A549 (cell line): ENCODE data around the gene TRAK1. TPM values are rescaled to one million over a fixed set of nuclear protein-coding genes. Genes with fewer than 3 reads are reported as not detected.

Experiments used
- ATAC-seq, 2 experiments: fragments of 200-7000 bp in 1 of 2; fragments of >200 bp in 1 of 2; cut with Nextera tagmentation in 1 of 2; cut with Tn5 transposase in 1 of 2; 3 replicates each; pipeline versions ENCODE4 v1.8.0 to v1.9.1; 2018 to 2020; ENCODE audit warnings: mild to moderate bottlenecking in 1 of 2, moderate library complexity in 1 of 2
- CTCF ChIA-PET: fragments of 300-600 bp; sonication (Branson Sonifier 250); formaldehyde crosslinking; extraction: SDS; loops from one replicate; lab custom pipeline; 2021; ENCODE audit warnings: antibody characterized with exemption, inconsistent platforms; lab: Yijun Ruan, JAX
- POLR2A ChIA-PET: fragments of 350-600 bp; formaldehyde crosslinking; extraction: SDS; loops from one replicate; lab custom pipeline; 2021; ENCODE audit warnings: antibody characterized with exemption, inconsistent platforms; lab: Yijun Ruan, JAX
- DNase-seq, 2 experiments: peaks; one replicate each; pipeline versions ENCODE4 v3.0.0 to v3.0.0-alpha.2; 2011 to 2016; ENCODE audit warnings: low read depth in 1 of 2, low spot score in 1 of 2
- FAIRE-seq: peaks from 2 replicates; lab custom pipeline; 2011; peaks lifted over from hg19 to GRCh38; lab: Jason Lieb, UNC
- H3K27ac ChIP-seq, 2 experiments: fragments of >200 bp; sonication (Bioruptor Twin); formaldehyde crosslinking; 3 replicates each; pipeline ENCODE4 v1.5.1; 2016 to 2017
- H3K4me1 ChIP-seq: fragments of >200 bp; sonication (Bioruptor Twin); formaldehyde crosslinking; 3 replicates; pipeline ENCODE4 v1.6.1; 2016
- H3K4me2 ChIP-seq: fragments of >200 bp; sonication (Bioruptor Twin); formaldehyde crosslinking; 3 replicates; pipeline ENCODE4 v1.6.1; 2016
- H3K4me3 ChIP-seq: fragments of >200 bp; sonication (Bioruptor Twin); formaldehyde crosslinking; 3 replicates; pipeline ENCODE4 v1.5.1; 2016
- H3K9me3 ChIP-seq: fragments of >200 bp; sonication (Bioruptor Twin); formaldehyde crosslinking; 3 replicates; pipeline ENCODE4 v1.6.1; 2016
- EHF ChIP-seq: fragments of 250-450 bp; sonication (Bioruptor Pico); IDR thresholded peaks from 2 replicates; pipeline ENCODE4 v1.5.0; 2020; ENCODE audit warnings: mild to moderate bottlenecking
- EP300 ChIP-seq, 2 experiments: fragments of >200 bp; sonication (Bioruptor Twin); formaldehyde crosslinking; IDR thresholded peaks; 2 replicates in 1 of 2; 3 replicates in 1 of 2; pipeline ENCODE4 v1.6.1; 2016 to 2017
- FOSL2 ChIP-seq, 2 experiments: fragments of 450-650 bp in 1 of 2; fragments of >200 bp in 1 of 2; sonication (Bioruptor Twin) in 1 of 2; formaldehyde crosslinking; IDR thresholded peaks; 2 replicates each; pipeline versions ENCODE4 v1.5.0 to v1.6.1; 2016 to 2020; ENCODE audit warnings: mild to moderate bottlenecking in 1 of 2, moderate library complexity in 1 of 2
- HDAC2 ChIP-seq: fragments of 200-600 bp; sonication (generic); IDR thresholded peaks from 2 replicates; pipeline ENCODE4 v1.6.1; 2016
- JUN ChIP-seq, 2 experiments: fragments of >200 bp; sonication (Bioruptor Twin); formaldehyde crosslinking; IDR thresholded peaks; 2 replicates in 1 of 2; 3 replicates in 1 of 2; pipeline ENCODE4 v1.6.1; 2016 to 2017
- MAZ ChIP-seq: fragments of 150-350 bp; IDR thresholded peaks from 2 replicates; pipeline ENCODE4 v1.6.1; 2014; ENCODE audit warnings: antibody characterized with exemption, low read depth, low read length, borderline replicate concordance
- NFE2L2 ChIP-seq: fragments of 150-350 bp; conservative IDR thresholded peaks from 2 replicates; pipeline ENCODE4 v1.6.1; 2014; ENCODE audit warnings: low read length
- POLR2A ChIP-seq: IDR thresholded peaks from 2 replicates; pipeline ENCODE4 v1.6.1; 2012; ENCODE audit warnings: mild to moderate bottlenecking, low read length
- SMC3 ChIP-seq: fragments of >200 bp; sonication (Bioruptor Twin); formaldehyde crosslinking; IDR thresholded peaks from 3 replicates; pipeline ENCODE4 v1.6.1; 2018; ENCODE audit warnings: inconsistent platforms
- WGBS: methylation state at CpG from one replicate; pipeline ENCODE4 v1.1.6; 2017; ENCODE audit errors: missing lambda C conversion rate; 5-methylcytosine and 5-hydroxymethylcytosine counted together
- polyA plus RNA-seq, 4 experiments: library from polyadenylated mRNA; depleted of rRNA in 3 of 4; stranded (reverse); fragments of >200 nt; fragmentation: RNase III in 1 of 4; extraction: RNeasy Plus Mini Kit Qiagen cat#74134 plus additional on column Dnase treatment in 1 of 4; gene quantifications; 2 replicates in 3 of 4; 3 replicates in 1 of 4; pipeline ENCODE4 v1.2.3, GENCODE V29; 2011 to 2017
- TF ChIP-seq, protein P1 (sequence below): fragments of 250-450 bp; sonication (Bioruptor Pico); IDR thresholded peaks from 2 replicates; pipeline ENCODE4 v1.5.0; 2020; ENCODE audit warnings: low read depth, mild to moderate bottlenecking, moderate library complexity
- TF ChIP-seq, protein P2 (sequence below): IDR thresholded peaks from 2 replicates; pipeline ENCODE4 v1.6.1; 2012; ENCODE audit warnings: low read depth, borderline replicate concordance
- TF ChIP-seq, protein P3 (sequence below): fragments of >200 bp; sonication (Bioruptor Twin); formaldehyde crosslinking; IDR thresholded peaks from 3 replicates; pipeline ENCODE4 v1.6.1; 2016
- TF ChIP-seq, protein P4 (sequence below): fragments of >200 bp; sonication (Bioruptor Twin); formaldehyde crosslinking; IDR thresholded peaks from 3 replicates; pipeline ENCODE4 v1.5.1; 2016
- TF ChIP-seq, protein P5 (sequence below): fragments of 200-600 bp; sonication (generic); IDR thresholded peaks from 2 replicates; pipeline ENCODE4 v1.6.1; 2016; ENCODE audit warnings: antibody characterized with exemption, mild to moderate bottlenecking, moderate library complexity

Gene TRAK1
- polyA plus RNA-seq, 2 of the 4 experiments (the other 2 are of a cell fraction) = 12.2 to 22.3 TPM

DNA sequence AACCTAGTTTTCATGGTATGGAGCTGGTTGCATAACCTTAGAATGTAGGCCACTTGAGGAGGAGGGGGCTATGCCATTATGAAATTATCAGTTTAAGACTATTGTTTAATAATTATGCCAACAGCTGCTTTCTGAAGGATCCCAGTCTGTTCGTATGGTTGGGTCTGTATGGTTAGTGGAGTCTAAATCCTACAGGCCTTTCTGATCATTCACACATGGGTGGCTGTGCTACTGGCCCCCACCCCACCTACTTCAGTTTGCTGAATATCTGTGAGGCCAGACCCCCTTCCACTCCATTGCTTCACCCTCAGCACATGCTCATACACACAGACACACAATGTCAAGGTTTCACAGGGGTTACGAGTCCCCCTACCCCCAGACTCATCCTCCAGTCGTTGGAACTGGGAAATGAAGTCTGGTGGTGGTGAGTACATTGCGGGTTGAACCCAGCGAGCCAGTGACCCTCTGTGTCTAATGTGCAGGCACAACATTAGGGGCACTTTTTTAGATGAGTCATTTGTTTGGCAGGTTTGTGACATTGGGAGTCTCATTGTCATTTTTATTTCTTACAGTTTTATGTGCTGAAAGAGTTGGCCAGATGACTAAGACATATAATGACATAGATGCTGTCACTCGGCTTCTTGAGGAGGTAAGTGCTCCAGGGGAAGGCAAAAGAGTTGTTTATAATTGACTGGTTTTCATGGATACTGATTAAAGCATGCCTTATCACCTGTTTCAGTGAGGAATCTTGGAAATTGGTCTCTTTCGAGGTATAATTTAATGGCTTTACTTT, 85.3 kb downstream of the TRAK1 start:
- Histone ChIP-seq H3K27ac (no peak overlapping the region), H3K4me2 (no peak overlapping the region)
- DNase-seq = no peak
- no peak for FAIRE-seq
- POLR2A ChIA-PET = no interaction called here
- 80% methylated on average over 6 of the region's 7 CpGs for WGBS
- TF ChIP-seq MAZ = no peak
- TF ChIP-seq, protein P1, sequence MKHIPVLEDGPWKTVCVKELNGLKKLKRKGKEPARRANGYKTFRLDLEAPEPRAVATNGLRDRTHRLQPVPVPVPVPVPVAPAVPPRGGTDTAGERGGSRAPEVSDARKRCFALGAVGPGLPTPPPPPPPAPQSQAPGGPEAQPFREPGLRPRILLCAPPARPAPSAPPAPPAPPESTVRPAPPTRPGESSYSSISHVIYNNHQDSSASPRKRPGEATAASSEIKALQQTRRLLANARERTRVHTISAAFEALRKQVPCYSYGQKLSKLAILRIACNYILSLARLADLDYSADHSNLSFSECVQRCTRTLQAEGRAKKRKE (CRISPR knock-in tag) = no peak
- TF ChIP-seq FOSL2 (IDR thresholded peaks at IDR 0.05) = no peak
- TF ChIP-seq FOSL2 (CRISPR knock-in tag; IDR thresholded peaks at IDR 0.05) = no peak
- no peak for TF ChIP-seq NFE2L2
- TF ChIP-seq, all 56 proteins: peak for 0
- CTCF ChIA-PET = interaction anchor here (0.6 to 2.1 kb wide), 3 partner anchors 8 to 76 kb away, joined by 3 to 8 read pairs (median 5); no protein-coding TSS in a partner anchor
- H3K4me1 ChIP-seq = peaks cover 20% of the 10 kb centered on the region
- no peak overlapping the region for H3K4me3 ChIP-seq
- ATAC-seq = no peak
- H3K9me3 ChIP-seq = no peaks in the 10 kb centered on the region

DNA sequence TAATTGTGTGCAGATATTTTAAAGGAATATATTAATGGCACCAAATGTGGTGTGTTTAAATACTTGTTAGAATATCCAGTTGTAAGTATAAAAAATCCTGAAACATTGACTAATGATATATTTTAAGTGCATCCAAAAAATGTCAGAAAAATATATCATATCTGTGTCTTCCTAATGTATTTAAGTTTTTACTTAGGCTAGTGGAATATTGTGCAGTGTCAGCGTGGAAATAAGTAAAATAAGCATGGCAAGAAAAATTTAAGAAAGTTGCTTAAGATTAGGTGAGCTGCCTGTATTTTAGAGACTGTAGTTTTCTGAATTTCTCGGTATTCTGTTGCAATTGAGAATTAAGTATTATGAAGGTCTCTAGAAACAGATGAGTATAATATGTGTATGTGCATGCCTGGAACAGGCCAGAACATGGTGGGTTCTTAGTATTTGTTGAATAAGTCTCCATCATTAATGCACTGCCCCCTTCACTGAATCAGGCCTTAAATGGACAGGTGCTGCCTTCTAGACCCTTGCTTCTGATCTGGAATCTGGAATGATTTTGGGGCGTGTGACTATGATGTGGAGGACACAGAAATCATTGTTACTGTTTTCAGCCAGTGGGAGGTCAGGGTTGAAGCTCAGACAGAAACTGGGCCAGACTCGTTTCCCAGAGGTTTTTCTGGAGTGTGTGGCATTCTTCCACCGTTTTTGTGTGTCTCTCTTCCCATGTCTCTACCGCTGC, 86.1 kb downstream of the TRAK1 start:
- TF ChIP-seq, protein P2, sequence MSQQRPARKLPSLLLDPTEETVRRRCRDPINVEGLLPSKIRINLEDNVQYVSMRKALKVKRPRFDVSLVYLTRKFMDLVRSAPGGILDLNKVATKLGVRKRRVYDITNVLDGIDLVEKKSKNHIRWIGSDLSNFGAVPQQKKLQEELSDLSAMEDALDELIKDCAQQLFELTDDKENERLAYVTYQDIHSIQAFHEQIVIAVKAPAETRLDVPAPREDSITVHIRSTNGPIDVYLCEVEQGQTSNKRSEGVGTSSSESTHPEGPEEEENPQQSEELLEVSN = no peak
- no peak for TF ChIP-seq JUN (IDR thresholded peaks at IDR 0.05)
- TF ChIP-seq SMC3 = no peak
- TF ChIP-seq, protein P3, sequence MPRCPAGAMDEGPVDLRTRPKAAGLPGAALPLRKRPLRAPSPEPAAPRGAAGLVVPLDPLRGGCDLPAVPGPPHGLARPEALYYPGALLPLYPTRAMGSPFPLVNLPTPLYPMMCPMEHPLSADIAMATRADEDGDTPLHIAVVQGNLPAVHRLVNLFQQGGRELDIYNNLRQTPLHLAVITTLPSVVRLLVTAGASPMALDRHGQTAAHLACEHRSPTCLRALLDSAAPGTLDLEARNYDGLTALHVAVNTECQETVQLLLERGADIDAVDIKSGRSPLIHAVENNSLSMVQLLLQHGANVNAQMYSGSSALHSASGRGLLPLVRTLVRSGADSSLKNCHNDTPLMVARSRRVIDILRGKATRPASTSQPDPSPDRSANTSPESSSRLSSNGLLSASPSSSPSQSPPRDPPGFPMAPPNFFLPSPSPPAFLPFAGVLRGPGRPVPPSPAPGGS = no peak
- TF ChIP-seq, protein P4, sequence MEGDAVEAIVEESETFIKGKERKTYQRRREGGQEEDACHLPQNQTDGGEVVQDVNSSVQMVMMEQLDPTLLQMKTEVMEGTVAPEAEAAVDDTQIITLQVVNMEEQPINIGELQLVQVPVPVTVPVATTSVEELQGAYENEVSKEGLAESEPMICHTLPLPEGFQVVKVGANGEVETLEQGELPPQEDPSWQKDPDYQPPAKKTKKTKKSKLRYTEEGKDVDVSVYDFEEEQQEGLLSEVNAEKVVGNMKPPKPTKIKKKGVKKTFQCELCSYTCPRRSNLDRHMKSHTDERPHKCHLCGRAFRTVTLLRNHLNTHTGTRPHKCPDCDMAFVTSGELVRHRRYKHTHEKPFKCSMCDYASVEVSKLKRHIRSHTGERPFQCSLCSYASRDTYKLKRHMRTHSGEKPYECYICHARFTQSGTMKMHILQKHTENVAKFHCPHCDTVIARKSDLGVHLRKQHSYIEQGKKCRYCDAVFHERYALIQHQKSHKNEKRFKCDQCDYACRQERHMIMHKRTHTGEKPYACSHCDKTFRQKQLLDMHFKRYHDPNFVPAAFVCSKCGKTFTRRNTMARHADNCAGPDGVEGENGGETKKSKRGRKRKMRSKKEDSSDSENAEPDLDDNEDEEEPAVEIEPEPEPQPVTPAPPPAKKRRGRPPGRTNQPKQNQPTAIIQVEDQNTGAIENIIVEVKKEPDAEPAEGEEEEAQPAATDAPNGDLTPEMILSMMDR = no peak
- TF ChIP-seq HDAC2 = no peak
- TF ChIP-seq, protein P5, sequence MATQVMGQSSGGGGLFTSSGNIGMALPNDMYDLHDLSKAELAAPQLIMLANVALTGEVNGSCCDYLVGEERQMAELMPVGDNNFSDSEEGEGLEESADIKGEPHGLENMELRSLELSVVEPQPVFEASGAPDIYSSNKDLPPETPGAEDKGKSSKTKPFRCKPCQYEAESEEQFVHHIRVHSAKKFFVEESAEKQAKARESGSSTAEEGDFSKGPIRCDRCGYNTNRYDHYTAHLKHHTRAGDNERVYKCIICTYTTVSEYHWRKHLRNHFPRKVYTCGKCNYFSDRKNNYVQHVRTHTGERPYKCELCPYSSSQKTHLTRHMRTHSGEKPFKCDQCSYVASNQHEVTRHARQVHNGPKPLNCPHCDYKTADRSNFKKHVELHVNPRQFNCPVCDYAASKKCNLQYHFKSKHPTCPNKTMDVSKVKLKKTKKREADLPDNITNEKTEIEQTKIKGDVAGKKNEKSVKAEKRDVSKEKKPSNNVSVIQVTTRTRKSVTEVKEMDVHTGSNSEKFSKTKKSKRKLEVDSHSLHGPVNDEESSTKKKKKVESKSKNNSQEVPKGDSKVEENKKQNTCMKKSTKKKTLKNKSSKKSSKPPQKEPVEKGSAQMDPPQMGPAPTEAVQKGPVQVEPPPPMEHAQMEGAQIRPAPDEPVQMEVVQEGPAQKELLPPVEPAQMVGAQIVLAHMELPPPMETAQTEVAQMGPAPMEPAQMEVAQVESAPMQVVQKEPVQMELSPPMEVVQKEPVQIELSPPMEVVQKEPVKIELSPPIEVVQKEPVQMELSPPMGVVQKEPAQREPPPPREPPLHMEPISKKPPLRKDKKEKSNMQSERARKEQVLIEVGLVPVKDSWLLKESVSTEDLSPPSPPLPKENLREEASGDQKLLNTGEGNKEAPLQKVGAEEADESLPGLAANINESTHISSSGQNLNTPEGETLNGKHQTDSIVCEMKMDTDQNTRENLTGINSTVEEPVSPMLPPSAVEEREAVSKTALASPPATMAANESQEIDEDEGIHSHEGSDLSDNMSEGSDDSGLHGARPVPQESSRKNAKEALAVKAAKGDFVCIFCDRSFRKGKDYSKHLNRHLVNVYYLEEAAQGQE = no peak
- no peak for TF ChIP-seq EHF (CRISPR knock-in tag)
- no peak for TF ChIP-seq POLR2A
- TF ChIP-seq EP300 (IDR thresholded peaks at IDR 0.05) = no peak
- CTCF ChIA-PET = interaction anchor here (0.6 to 2.1 kb wide), 5 partner anchors 8 to 1596 kb away, joined by 3 to 8 read pairs (median 3); no protein-coding TSS in a partner anchor
- DNase-seq = no peak
- no peak for FAIRE-seq
- 89% methylated on average over 6 of the region's 6 CpGs for WGBS
- H3K9me3 ChIP-seq = no peaks in the 10 kb centered on the region
- POLR2A ChIA-PET = no interaction called here
- no peak overlapping the region for H3K27ac ChIP-seq
- H3K4me1 ChIP-seq = peaks cover 20% of the 10 kb centered on the region
- no peak for ATAC-seq
- no peak overlapping the region for H3K4me2 ChIP-seq
- no peak overlapping the region for H3K4me3 ChIP-seq
